GM11168 (cell line): ENCODE results near the gene PLA2G6.

Experiments used
- in situ Hi-C: fragments of 300-500 bp; cut with MboI; formaldehyde crosslinking; loops from one replicate; pipeline ENCODE4 v1.12.0; 2022; ENCODE audit warnings: low sequenced_read_pairs; ENCODE audit not compliant: unreplicated experiment

The PLA2G6 gene

GRCh38 chr22:38214302-38215056 is 32.8 kb upstream of the PLA2G6 start:
- in situ Hi-C loops = no loop called here

DNA sequence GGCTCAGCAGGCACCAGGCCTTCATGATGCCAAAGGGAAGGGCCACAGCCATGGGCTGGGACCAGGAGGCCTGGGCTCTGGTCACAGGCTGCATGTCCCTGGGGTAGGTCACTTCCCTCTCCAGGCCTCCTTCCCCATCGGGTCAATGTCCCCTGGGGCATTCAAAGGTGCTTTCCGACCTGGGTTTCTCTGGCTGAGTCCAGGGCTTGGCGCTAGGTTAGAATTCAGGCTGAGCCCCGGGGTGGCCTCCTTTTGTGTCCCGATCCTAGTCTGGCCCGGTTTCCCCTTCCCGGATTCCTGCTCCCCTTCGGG is 32.3 kb upstream of the PLA2G6 start:
- in situ Hi-C loops = no loop called here

GRCh38 chr22:38213319-38213989 is 31.8 kb upstream of the PLA2G6 start:
- in situ Hi-C loops = no loop called here

- in situ Hi-C loops = no loop called here
These were observed 30.8 kb upstream of the PLA2G6 start for GRCh38 chr22:38212442-38212841.

DNA sequence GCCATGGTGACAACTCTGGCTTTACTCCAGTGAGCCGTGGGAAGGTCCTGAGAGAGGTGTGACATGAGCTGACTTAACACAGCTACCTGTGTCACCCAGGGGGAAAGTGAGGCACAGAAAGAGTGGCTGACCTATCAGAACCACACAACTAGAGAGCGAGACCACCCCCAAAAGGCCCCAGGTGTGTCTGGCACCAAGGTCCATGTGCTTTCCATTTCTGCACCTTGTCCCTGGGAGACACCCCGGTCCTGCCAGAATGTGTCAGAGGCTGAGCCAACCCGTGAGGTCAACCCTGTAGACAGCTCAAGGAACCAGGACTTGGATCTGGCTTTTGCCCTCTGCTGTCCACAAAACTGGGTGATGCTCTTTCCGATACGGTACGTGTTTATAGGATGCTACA is 29.9 kb upstream of the PLA2G6 start:
- in situ Hi-C loops = no loop called here

GRCh38 chr22:38208551-38208968 is 26.9 kb upstream of the PLA2G6 start:
- in situ Hi-C loops = no loop called here

GRCh38 chr22:38207898-38208432 is 26.3 kb upstream of the PLA2G6 start:
- in situ Hi-C loops = no loop called here

GRCh38 chr22:38205261-38206128 is 23.9 kb upstream of the PLA2G6 start:
- in situ Hi-C loops = no loop called here

DNA sequence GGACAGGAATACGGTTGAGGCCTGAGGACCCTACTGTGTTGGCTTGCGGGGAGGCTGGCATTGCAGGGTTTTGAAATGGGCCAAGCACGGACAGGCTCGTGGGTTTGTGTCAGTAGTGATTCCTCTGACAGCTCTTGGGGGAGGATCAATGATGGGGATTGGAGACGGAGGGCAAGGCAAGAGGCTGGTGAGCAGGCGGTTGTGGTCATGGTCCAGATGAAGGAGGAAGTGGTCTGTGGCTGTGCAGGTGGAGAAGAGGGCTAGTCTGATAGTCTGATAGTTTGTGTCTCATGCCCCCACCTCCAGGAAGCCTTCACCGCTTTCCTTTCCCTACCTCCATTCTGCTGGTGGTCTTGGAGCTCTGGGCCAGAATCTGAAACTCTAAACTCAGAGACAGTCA is 23.2 kb upstream of the PLA2G6 start:
- in situ Hi-C loops = no loop called here

DNA sequence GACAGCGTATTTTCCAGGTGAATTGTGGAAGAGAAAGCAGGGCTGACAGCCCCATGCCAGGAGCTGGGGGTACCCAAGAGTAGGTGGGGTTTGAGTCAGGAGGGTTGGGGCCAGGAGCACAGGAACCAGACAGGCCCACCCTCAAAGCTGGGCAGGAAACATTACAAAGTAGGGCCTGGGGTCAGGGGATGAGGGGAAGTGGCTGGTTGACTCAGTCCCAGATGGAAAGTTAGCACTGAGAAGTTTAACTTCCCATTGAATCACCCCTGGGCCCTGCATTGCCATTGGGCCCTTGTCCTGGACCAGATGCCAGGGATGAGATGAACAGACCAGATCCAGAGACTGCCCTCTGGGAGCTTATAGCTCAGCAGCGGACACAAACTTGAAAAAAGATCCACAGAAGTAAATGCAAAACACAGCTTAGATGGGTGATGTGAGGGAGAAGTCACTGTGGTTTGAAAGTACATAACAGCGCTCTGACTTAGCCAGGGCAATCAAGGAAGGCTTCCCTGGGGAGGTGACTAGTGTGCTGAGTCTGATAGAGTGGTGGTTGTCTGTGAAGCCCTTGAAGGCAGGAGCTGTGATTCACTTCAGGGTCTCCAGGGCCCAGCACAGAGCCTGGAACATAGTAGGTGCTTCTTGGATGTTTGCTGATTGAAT is 22.4 kb upstream of the PLA2G6 start:
- in situ Hi-C loops = no loop called here

- in situ Hi-C loops = no loop called here
These were observed 21.6 kb upstream of the PLA2G6 start for GRCh38 chr22:38203090-38203810.

- in situ Hi-C loops = no loop called here
These were observed 20.9 kb upstream of the PLA2G6 start for GRCh38 chr22:38202437-38203089.

- in situ Hi-C loops = no loop called here
These were observed 20.2 kb upstream of the PLA2G6 start, which contains the start of gene MAFF for GRCh38 chr22:38201711-38202436. Gene MAFF, plus strand, starts transcription at chr22:38201994. Its CDS starts 11,860 bp downstream, at chr22:38213854.

- in situ Hi-C loops = no loop called here
These were observed 19.7 kb upstream of the PLA2G6 start for GRCh38 chr22:38201371-38201710.

DNA sequence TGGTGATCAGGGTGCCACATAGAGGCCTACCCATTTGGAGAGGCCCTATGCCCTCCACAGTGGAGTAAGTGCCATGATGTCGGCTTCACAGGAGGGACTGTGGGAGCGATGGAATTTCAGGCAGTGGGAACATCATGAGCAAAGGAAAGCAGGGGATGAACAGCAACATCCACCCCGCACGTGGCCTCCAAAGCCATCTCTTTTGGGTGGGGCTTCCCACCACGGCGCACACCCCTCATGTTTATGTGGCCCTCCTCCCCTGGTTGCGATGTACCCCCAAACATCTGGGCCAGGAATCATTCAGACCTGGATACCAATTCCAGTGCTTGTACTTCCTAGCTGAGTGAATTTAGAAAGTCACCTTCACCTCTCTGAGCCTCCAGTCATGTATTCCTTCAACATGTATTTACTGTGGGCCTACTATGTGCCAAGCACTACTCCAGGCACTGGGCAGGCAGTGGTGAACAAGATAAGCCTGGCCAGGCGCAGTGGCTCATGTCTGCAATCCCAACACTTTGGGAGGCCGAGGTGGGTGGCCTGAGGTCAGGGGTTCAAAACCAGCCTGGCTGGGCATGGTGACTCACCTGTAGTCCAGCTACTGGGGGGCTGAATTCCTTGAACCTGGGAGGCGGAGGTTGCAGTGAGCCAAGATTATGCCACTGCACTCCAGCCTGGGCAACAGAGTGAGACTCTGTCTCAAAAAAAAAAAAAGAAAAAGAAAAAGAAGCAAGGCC is 18.4 kb upstream of the PLA2G6 start:
- in situ Hi-C loops = no loop called here

DNA sequence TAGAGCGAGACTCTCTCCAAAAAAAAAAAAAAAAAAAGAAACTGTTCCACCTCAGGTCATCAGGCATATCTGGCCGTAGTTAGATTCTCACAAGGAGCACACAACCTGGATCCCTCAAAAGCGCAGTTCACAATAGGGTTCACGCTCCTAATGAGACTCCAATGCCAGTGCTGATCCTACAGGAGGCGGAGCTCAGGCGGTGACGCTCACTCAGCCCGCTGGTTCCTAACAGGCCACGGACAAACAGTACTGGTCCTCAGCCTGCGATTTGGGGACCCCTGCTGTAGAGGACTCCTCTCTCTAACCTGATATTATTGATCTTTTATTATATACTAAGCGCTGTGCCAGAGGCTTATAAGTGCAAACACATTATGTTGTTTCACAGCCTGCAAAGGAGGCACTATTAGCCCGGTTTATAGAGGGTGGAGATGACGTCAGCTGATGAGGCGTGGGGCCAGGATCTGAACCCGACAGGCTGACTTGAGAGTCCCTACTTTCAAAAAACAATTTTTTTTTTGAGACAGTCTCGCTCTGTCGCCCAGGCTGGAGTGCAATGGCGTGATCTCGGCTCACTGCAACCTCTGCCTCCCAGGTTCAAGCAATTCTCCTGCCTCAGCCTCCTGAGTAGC is 15.3 kb upstream of the PLA2G6 start:
- in situ Hi-C loops = no loop called here

GRCh38 chr22:38193580-38193979 is 11.9 kb upstream of the PLA2G6 start:
- in situ Hi-C loops = no loop called here

DNA sequence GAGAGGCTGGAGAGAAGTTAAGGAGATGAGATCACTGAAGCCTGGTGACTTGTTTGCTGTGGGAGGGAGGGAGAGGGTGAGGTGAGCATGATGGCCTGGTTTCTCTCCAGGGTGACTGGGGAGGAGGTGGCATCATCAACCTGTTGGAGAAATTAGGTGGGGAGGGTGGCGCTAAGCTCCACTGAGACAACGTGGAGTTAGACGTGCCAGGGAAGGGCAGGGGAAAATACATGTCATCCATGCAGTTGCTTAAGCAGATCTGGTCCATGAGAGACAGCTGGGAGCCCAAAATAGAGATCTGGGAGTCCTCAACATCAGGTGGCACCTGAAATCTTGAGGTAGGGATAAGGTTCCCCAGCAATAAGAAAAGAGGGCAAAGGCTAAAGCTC is 10.8 kb upstream of the PLA2G6 start:
- in situ Hi-C loops = no loop called here
